K562 (cell line): ENCODE data around the gene RAP1GAP2. TPM values are rescaled to one million over a fixed set of nuclear protein-coding genes. Genes with fewer than 3 reads are reported as not detected.

ENCODE experiments used
- ATAC-seq: fragments of 200-7000 bp; cut with Tn5 transposase; 3 replicates; pipeline ENCODE4 v1.9.1; 2020; ENCODE audit warnings: moderate library complexity
- BruUV-seq: library from RNA; stranded (reverse); fragments of 400-500 nt; replicated peaks from 2 replicates; lab custom pipeline; 2021; lab: Mats Ljungman, UMichigan
- CTCF ChIA-PET: fragments of 300-600 bp; formaldehyde crosslinking; extraction: SDS; loops from one replicate; lab custom pipeline; 2021; ENCODE audit warnings: low intra/inter-chr PET ratio; lab: Yijun Ruan, JAX
- POLR2A ChIA-PET: fragments of 300-600, 350-650 bp; sonication (Branson Sonifier 250); formaldehyde crosslinking; extraction: SDS; loops from one replicate; lab custom pipeline; 2021; ENCODE audit warnings: antibody characterized with exemption, inconsistent platforms; lab: Yijun Ruan, JAX
- DNase-seq, 4 experiments: peaks; one replicate each; pipeline versions ENCODE4 v3.0.0 to v3.0.0-alpha.2; 2011 to 2018; ENCODE audit warnings: low spot score in 3 of 4, mixed read lengths in 3 of 4; ENCODE audit errors: extremely low read depth in 1 of 4
- FAIRE-seq: peaks from 2 replicates; lab custom pipeline; 2011; peaks lifted over from hg19 to GRCh38; lab: Jason Lieb, UNC
- H2AFZ ChIP-seq: 2 replicates; pipeline ENCODE4 v1.6.0; 2011; ENCODE audit warnings: low read depth, low read length, control low read depth, inconsistent platforms
- H3K27ac ChIP-seq: fragments of 200-600 bp; 3 replicates; pipeline ENCODE4 v1.8.0; 2011; ENCODE audit warnings: low read depth, mild to moderate bottlenecking, control low read depth, inconsistent platforms, low read length, moderate library complexity, mixed read lengths; ENCODE audit errors: extremely low read depth
- H3K27me3 ChIP-seq, 2 experiments: fragments of 300-600 bp in 1 of 2; 2 replicates in 1 of 2; 3 replicates in 1 of 2; pipeline versions ENCODE4 v1.6.0 to v1.8.0; 2011; ENCODE audit warnings: inconsistent platforms in 2 of 2, low read length in 2 of 2, mild to moderate bottlenecking in 1 of 2, mixed read lengths in 1 of 2, moderate library complexity in 1 of 2; ENCODE audit not compliant: control insufficient read depth in 2 of 2, insufficient read depth in 2 of 2
- H3K36me3 ChIP-seq: fragments of 300-600 bp; 3 replicates; pipeline ENCODE4 v1.8.0; 2011; ENCODE audit warnings: mild to moderate bottlenecking, low read length, inconsistent platforms; ENCODE audit not compliant: control insufficient read depth, insufficient read depth
- H3K4me1 ChIP-seq, 2 experiments: fragments of 200-600 bp in 1 of 2; replicated peaks in 1 of 2; 2 replicates in 1 of 2; 3 replicates in 1 of 2; pipeline versions ENCODE4 v1.5.1 to v1.8.0; 2011; ENCODE audit warnings: inconsistent platforms in 2 of 2, low read length in 2 of 2, mild to moderate bottlenecking in 1 of 2, mixed read lengths in 1 of 2, moderate library complexity in 1 of 2; ENCODE audit not compliant: control insufficient read depth in 2 of 2, insufficient read depth in 2 of 2
- H3K4me2 ChIP-seq: 2 replicates; pipeline ENCODE4 v1.6.1; 2011; ENCODE audit warnings: low read length, control low read depth, inconsistent platforms, mixed read lengths; ENCODE audit not compliant: insufficient read depth
- H3K4me3 ChIP-seq: fragments of 200-600 bp; sonication (generic), shearing (Covaris generic); 2 replicates; pipeline ENCODE4 v1.5.1; 2016; ENCODE audit warnings: control low read depth, inconsistent platforms
- H3K79me2 ChIP-seq: fragments of 200-600 bp; 3 replicates; pipeline ENCODE4 v1.8.0; 2011; ENCODE audit warnings: low read length, inconsistent platforms; ENCODE audit not compliant: control insufficient read depth, insufficient read depth
- H3K9ac ChIP-seq, 2 experiments: 2 replicates each; pipeline versions ENCODE4 v1.6.0 to v1.6.1; 2011; ENCODE audit warnings: low read depth in 2 of 2, low read length in 2 of 2, control low read depth in 1 of 2, inconsistent platforms in 1 of 2, mild to moderate bottlenecking in 1 of 2, mixed read lengths in 1 of 2; ENCODE audit not compliant: insufficient read depth in 1 of 2
- H3K9me1 ChIP-seq: one replicate; pipeline ENCODE4 v1.6.0; 2011; ENCODE audit warnings: inconsistent platforms, mild to moderate bottlenecking, low read length, moderate library complexity; ENCODE audit not compliant: control insufficient read depth, insufficient read depth
- H3K9me3 ChIP-seq: replicated peaks from 2 replicates; pipeline ENCODE4 v1.5.1; 2011; ENCODE audit warnings: low read depth, low read length, inconsistent platforms; ENCODE audit not compliant: control insufficient read depth, insufficient read depth
- H4K20me1 ChIP-seq: replicated peaks from 2 replicates; pipeline ENCODE4 v1.6.1; 2011; ENCODE audit warnings: low read length, inconsistent platforms, mixed read lengths; ENCODE audit not compliant: control insufficient read depth, insufficient read depth
- MYC ChIP-seq, 2 experiments: fragments of 250-450 bp in 1 of 2; sonication (Bioruptor Pico) in 1 of 2; IDR thresholded peaks; 2 replicates each; pipeline versions ENCODE4 v1.5.1 to v1.6.1; 2012 to 2021; ENCODE audit warnings: low read depth in 2 of 2, borderline replicate concordance in 1 of 2, improper control_type of control experiment in 1 of 2, low read length in 1 of 2, mild to moderate bottlenecking in 1 of 2, moderate library complexity in 1 of 2
- NFYB ChIP-seq: IDR thresholded peaks from 2 replicates; pipeline ENCODE4 v1.6.1; 2011; ENCODE audit warnings: mild to moderate bottlenecking, moderate library complexity; ENCODE audit not compliant: insufficient read length; ENCODE audit errors: extremely low read depth
- NR4A1 ChIP-seq, 2 experiments: fragments of 250-450 bp in 1 of 2; fragments of 450-650 bp in 1 of 2; sonication (Bioruptor Pico) in 1 of 2; IDR thresholded peaks; 2 replicates each; pipeline versions ENCODE4 v1.4.0 to v1.6.1; 2016 to 2020; ENCODE audit warnings: mild to moderate bottlenecking in 2 of 2, missing compliant biosample characterization in 1 of 2, missing genetic modification characterization in 1 of 2, moderate library complexity in 1 of 2
- WGBS: fragments of 100-300 bp; shearing (Covaris generic); methylation state at CpG from one replicate; pipeline ENCODE4 v1.1.6; 2016; ENCODE audit warnings: low coverage, mixed read lengths; ENCODE audit not compliant: insufficient coverage; ENCODE audit errors: missing lambda C conversion rate; 5-methylcytosine and 5-hydroxymethylcytosine counted together
- in situ Hi-C: fragments of 300-500 bp; cut with MboI; formaldehyde crosslinking; loops from 4 replicates; pipeline ENCODE4 v1.15.0; 2018; ENCODE audit warnings: inconsistent platforms, mixed read lengths
- intact Hi-C: fragments of 100-400 bp; cut with micrococcal nuclease; formaldehyde crosslinking; loops from 2 replicates; pipeline ENCODE4 v1.14.2; 2022
- polyA plus RNA-seq, 8 experiments: library from polyadenylated mRNA; depleted of rRNA in 4 of 8; stranded (reverse) in 5 of 8; unstranded in 3 of 8; fragments of >200 nt; fragmentation: Nextera tagmentation in 2 of 8; fragmentation: Illumina TruSeq in 1 of 8; extraction: Ambion mirVana in 2 of 8; extraction: Trizol in 1 of 8; gene quantifications; 2 replicates each; pipeline versions ENCODE4 v1.2.1 to v1.2.3, GENCODE V29; 2011 to 2014; ENCODE audit warnings: inconsistent platforms in 1 of 8, missing spikeins in 1 of 8
- total RNA-seq, 7 experiments: library from RNA; depleted of rRNA in 6 of 7; stranded (reverse); fragments of >200 nt in 6 of 7; fragmentation: Illumina TruSeq in 2 of 7; extraction: Trizol in 2 of 7; gene quantifications; 2 replicates each; pipeline versions ENCODE4 v1.2.1 to v1.2.3, GENCODE V29; 2011 to 2021; ENCODE audit warnings: low replicate concordance in 1 of 7
- TF ChIP-seq, protein P1 (sequence below): sonication (generic); formaldehyde crosslinking; IDR thresholded peaks from 2 replicates; pipeline ENCODE4 v1.5.0; 2020; ENCODE audit warnings: missing genetic modification reagents
- TF ChIP-seq, protein P2 (sequence below): sonication (generic); formaldehyde crosslinking; IDR thresholded peaks from 2 replicates; pipeline ENCODE4 v1.9.0; 2022; ENCODE audit warnings: mild to moderate bottlenecking, missing genetic modification reagents

Gene RAP1GAP2
- total and polyA plus RNA-seq, 9 of the 15 experiments (the other 6 are each of a cell fraction or from before 2014, with no cell fraction given) = 0.01 to 1.3 (median 0.42) TPM; not detected in 1

DNA sequence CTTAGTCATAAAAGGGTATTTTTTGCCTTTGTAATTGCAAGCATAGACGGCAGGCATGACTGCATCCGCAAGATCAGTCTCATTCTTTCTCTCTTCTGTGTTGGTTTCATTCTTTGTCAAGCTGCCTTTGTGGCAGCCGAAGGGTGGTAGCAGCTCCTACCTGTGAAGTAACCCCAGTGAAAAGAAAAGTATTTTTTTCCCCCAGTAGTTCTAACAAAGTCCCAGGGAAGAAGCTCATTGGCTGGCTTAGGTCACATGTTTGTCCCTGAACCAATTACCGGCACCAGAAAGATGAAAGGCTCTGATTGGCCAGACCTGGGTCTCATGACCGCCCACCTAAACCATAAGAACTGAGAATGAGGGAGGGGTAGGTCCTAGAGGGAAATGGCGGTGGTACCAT lies 110.7 kb downstream of the RAP1GAP2 start:
- POLR2A ChIA-PET = interaction anchor here (1.0 kb wide), 1 partner anchor 45 kb away, joined by 3 read pairs; no protein-coding TSS in a partner anchor
- TF ChIP-seq NR4A1 (CRISPR knock-in tag; IDR thresholded peaks at IDR 0.05) (no peak), NR4A1 (tag; IDR thresholded peaks at IDR 0.05) (no peak), MYC (IDR thresholded peaks at IDR 0.05; ENCODE audit: low read depth, low read length) (no peak), MYC (CRISPR knock-in tag; IDR thresholded peaks at IDR 0.05; ENCODE audit: borderline replicate concordance, low read depth) (no peak), NFYB (peak; percentile 37)
- TF ChIP-seq, protein P1, sequence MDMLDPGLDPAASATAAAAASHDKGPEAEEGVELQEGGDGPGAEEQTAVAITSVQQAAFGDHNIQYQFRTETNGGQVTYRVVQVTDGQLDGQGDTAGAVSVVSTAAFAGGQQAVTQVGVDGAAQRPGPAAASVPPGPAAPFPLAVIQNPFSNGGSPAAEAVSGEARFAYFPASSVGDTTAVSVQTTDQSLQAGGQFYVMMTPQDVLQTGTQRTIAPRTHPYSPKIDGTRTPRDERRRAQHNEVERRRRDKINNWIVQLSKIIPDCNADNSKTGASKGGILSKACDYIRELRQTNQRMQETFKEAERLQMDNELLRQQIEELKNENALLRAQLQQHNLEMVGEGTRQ (CRISPR knock-in tag) = 0 out of 2 replicates have a peak, but pooled peaks have one; percentile 18
- TF ChIP-seq, protein P2, sequence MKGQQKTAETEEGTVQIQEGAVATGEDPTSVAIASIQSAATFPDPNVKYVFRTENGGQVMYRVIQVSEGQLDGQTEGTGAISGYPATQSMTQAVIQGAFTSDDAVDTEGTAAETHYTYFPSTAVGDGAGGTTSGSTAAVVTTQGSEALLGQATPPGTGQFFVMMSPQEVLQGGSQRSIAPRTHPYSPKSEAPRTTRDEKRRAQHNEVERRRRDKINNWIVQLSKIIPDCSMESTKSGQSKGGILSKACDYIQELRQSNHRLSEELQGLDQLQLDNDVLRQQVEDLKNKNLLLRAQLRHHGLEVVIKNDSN (CRISPR knock-in tag) = 0 out of 2 replicates have a peak, but pooled peaks have one; percentile 16
- Histone ChIP-seq H3K27me3 (peaks cover 0 to 14% of the 10 kb centered on the region in 2 experiments; a peak in 2 of 5 replicates), H3K4me1 (no peaks in the 10 kb centered on the region), H3K9me1 (no peaks in the 10 kb centered on the region), H3K9ac (no peak overlapping the region), H2AFZ (no peak overlapping the region), H3K4me3 (no peak overlapping the region), H4K20me1 (no peaks in the 10 kb centered on the region), H3K79me2 (no peaks in the 10 kb centered on the region), H3K9me3 (no peaks in the 10 kb centered on the region), H3K27ac (no peak overlapping the region), H3K4me2 (no peak overlapping the region), H3K36me3 (no peaks in the 10 kb centered on the region)
- CTCF ChIA-PET = no interaction called here
- in situ Hi-C loops = no loop called here
- ATAC-seq = no peak
- no peak for FAIRE-seq
- WGBS = 3% methylated on average over 6 of the region's 6 CpGs
- intact Hi-C loops = no loop called here
- peak in 3 of 4 experiments; percentile 34 to 38 (median 35) for DNase-seq
- no TSS peak for BruUV-seq
